Hepatocyte (in vitro differentiated cells): Measurements from ENCODE around the gene VMP1.

Source experiments
- CTCF ChIP-seq: fragments of 200-600 bp; sonication (generic); IDR thresholded peaks from 2 replicates; pipeline ENCODE4 v1.5.1; 2016; ENCODE audit warnings: antibody characterized with exemption, mild to moderate bottlenecking; ENCODE audit not compliant: poor library complexity
- EZH2 ChIP-seq: fragments of 200-600 bp; sonication (generic); IDR thresholded peaks from 2 replicates; pipeline ENCODE4 v1.6.1; 2016; ENCODE audit warnings: antibody characterized with exemption, mild to moderate bottlenecking, borderline replicate concordance

- TF ChIP-seq CTCF (no peak), EZH2 (no peak)
Measured at GRCh38 chr17:59890720-59891119, 183.3 kb downstream of the VMP1 start.
